Upper lobe of left lung (tissue), 6 donors: ENCODE results near the gene PZP. TPM values are rescaled to one million over a fixed set of nuclear protein-coding genes. Genes with fewer than 3 reads are reported as not detected.

Source experiments
- ATAC-seq, 2 donors: fragments of 200-7000 bp; cut with Tn5 transposase; one replicate each; pipeline ENCODE4 v1.9.1; 2022; ENCODE audit warnings: mild to moderate bottlenecking in 2 of 2, moderate library complexity in 2 of 2; ENCODE audit not compliant: low FRiP score in 2 of 2
- DNase-seq, 2 donors: peaks; one replicate each; pipeline ENCODE4 v3.0.0-alpha.2; 2019 to 2020
- H3K27ac ChIP-seq, 4 donors: fragments of 200-600 bp; sonication (generic); one replicate each; pipeline ENCODE4 v1.5.1; 2016 to 2019
- H3K27me3 ChIP-seq, 4 donors: fragments of 200-600 bp; sonication (generic); one replicate each; pipeline ENCODE4 v1.5.1; 2017 to 2019
- H3K36me3 ChIP-seq, 4 donors: fragments of 200-600 bp; sonication (generic); one replicate each; pipeline ENCODE4 v1.5.1; 2016 to 2019
- H3K4me1 ChIP-seq, 4 donors: fragments of 200-600 bp; sonication (generic); one replicate each; pipeline ENCODE4 v1.5.1; 2018 to 2019
- H3K4me3 ChIP-seq, 4 donors: fragments of 200-600 bp; sonication (generic); one replicate each; pipeline ENCODE4 v1.5.1; 2017 to 2019; ENCODE audit warnings: mild to moderate bottlenecking in 2 of 4, moderate library complexity in 1 of 4
- H3K9me3 ChIP-seq, 4 donors: fragments of 200-600 bp; sonication (generic); one replicate each; pipeline ENCODE4 v1.5.1; 2018 to 2019
- CTCF ChIP-seq, 6 experiments: fragments of 450-650 bp in 4 of 6; fragments of 200-600 bp in 2 of 6; sonication (generic) in 2 of 6; IDR thresholded peaks; one replicate each; pipeline ENCODE4 v1.5.1; 2016 to 2019; ENCODE audit warnings: antibody characterized with exemption in 6 of 6
- EP300 ChIP-seq, 4 donors: sonication (generic); formaldehyde crosslinking; IDR thresholded peaks; one replicate each; pipeline ENCODE4 v1.5.1; 2017; ENCODE audit warnings: antibody characterized with exemption in 4 of 4, control low read depth in 2 of 4
- POLR2A ChIP-seq, 4 donors: fragments of 450-650 bp; IDR thresholded peaks; one replicate each; pipeline ENCODE4 v1.5.1; 2016 to 2017; ENCODE audit warnings: antibody characterized with exemption in 4 of 4, mild to moderate bottlenecking in 2 of 4
- POLR2AphosphoS5 ChIP-seq, 2 donors: sonication (generic); formaldehyde crosslinking; IDR thresholded peaks; one replicate each; pipeline ENCODE4 v1.5.1; 2017; ENCODE audit warnings: antibody characterized with exemption in 2 of 2
- WGBS, 2 donors: methylation state at CpG; one replicate each; pipeline ENCODE4 v1.1.5; 2017 to 2018; 5-methylcytosine and 5-hydroxymethylcytosine counted together
- total RNA-seq, 6 donors: library from RNA; depleted of rRNA in 4 of 6; stranded (reverse); fragments of >200 nt in 4 of 6; gene quantifications; one replicate each; pipeline versions ENCODE4 v1.1.0 to v1.2.1, GENCODE V29; 2016 to 2021
- donor health status: DM: no; HTN: no; CAD: no; lungs with moderate emphysema.
- donor health status: DM: no; HTN: yes; CAD: no; lungs with severe emphysema.

The PZP gene
- total RNA-seq, 6 donors from 2014 or later, result 1.3 to 7.3 (median 2.0) TPM

- Histone ChIP-seq H3K4me3 (no peak overlapping the region), H3K36me3 (no peaks in the 10 kb centered on the region), H3K27me3 (no peaks in the 10 kb centered on the region), H3K9me3 (no peaks in the 10 kb centered on the region), H3K27ac (no peak overlapping the region), H3K4me1 (peaks cover 0 to 6% (median 0%) of the 10 kb centered on the region in 4 donors)
- ATAC-seq (no peak), DNase-seq (no peak)
- TF ChIP-seq POLR2AphosphoS5 (IDR thresholded peaks at IDR 0.05) (no peak), EP300 (IDR thresholded peaks at IDR 0.05) (no peak), CTCF (IDR thresholded peaks at IDR 0.05) (no peak)
Observed at GRCh38 chr12:9252256-9252655, 44.1 kb upstream of the PZP start.

- Histone ChIP-seq H3K36me3 (no peaks in the 10 kb centered on the region), H3K27ac (no peak overlapping the region), H3K9me3 (no peaks in the 10 kb centered on the region), H3K27me3 (no peaks in the 10 kb centered on the region), H3K4me1 (no peaks in the 10 kb centered on the region), H3K4me3 (no peak overlapping the region)
- 58 to 81% methylated on average over 3 of the region's 3 CpGs for WGBS, 2 donors
- ATAC-seq (no peak), DNase-seq (no peak)
- no peak for TF ChIP-seq POLR2A (IDR thresholded peaks at IDR 0.05)
- no peak for TF ChIP-seq EP300 (IDR thresholded peaks at IDR 0.05)
- TF ChIP-seq CTCF (IDR thresholded peaks at IDR 0.05), result no peak
- TF ChIP-seq POLR2AphosphoS5 (IDR thresholded peaks at IDR 0.05), result no peak
Observed at GRCh38 chr12:9248435-9248834, 40.2 kb upstream of the PZP start.

GRCh38 chr12:9244894-9245293 lies 36.7 kb upstream of the PZP start:
- Histone ChIP-seq H3K4me3 (no peak overlapping the region), H3K27me3 (no peaks in the 10 kb centered on the region), H3K27ac (no peak overlapping the region), H3K9me3 (no peaks in the 10 kb centered on the region), H3K4me1 (no peaks in the 10 kb centered on the region), H3K36me3 (no peaks in the 10 kb centered on the region)
- 58 to 67% methylated on average over 6 of the region's 6 CpGs for WGBS, 2 donors
- DNase-seq (no peak), ATAC-seq (no peak)
- TF ChIP-seq POLR2A (IDR thresholded peaks at IDR 0.05), result no peak
- TF ChIP-seq POLR2AphosphoS5 (IDR thresholded peaks at IDR 0.05), result no peak
- no peak for TF ChIP-seq EP300 (IDR thresholded peaks at IDR 0.05)
- no peak for TF ChIP-seq CTCF (IDR thresholded peaks at IDR 0.05)

GRCh38 chr12:9243999-9244649 lies 35.9 kb upstream of the PZP start:
- TF ChIP-seq EP300 (IDR thresholded peaks at IDR 0.05), result no peak
- no peak for TF ChIP-seq POLR2A (IDR thresholded peaks at IDR 0.05)
- TF ChIP-seq POLR2AphosphoS5 (IDR thresholded peaks at IDR 0.05), result no peak
- TF ChIP-seq CTCF (IDR thresholded peaks at IDR 0.05), result no peak
- H3K4me1 ChIP-seq, result no peaks in the 10 kb centered on the region
- H3K9me3 ChIP-seq, result no peaks in the 10 kb centered on the region
- ATAC-seq (no peak), DNase-seq (no peak)
- H3K27me3 ChIP-seq, result no peaks in the 10 kb centered on the region
- H3K27ac ChIP-seq, result peak overlapping the region in 1 of 4 donors; percentile 21
- H3K36me3 ChIP-seq, result no peaks in the 10 kb centered on the region
- WGBS, 2 donors, result 58 to 78% methylated on average over 1 of the region's 1 CpG
- no peak overlapping the region for H3K4me3 ChIP-seq

GRCh38 chr12:9241301-9241700 lies 33.1 kb upstream of the PZP start:
- H3K4me3 ChIP-seq, result peak overlapping the region in 1 of 4 donors; percentile 38
- no peaks in the 10 kb centered on the region for H3K27me3 ChIP-seq
- WGBS, 2 donors, result 83 to 96% methylated on average over 3 of the region's 3 CpGs
- H3K27ac ChIP-seq, result peak overlapping the region in 3 of 4 donors; percentile 60 to 69 (median 64)
- DNase-seq, result no peak
- no peak for TF ChIP-seq POLR2A (IDR thresholded peaks at IDR 0.05)
- no peak for TF ChIP-seq EP300 (IDR thresholded peaks at IDR 0.05)
- no peak for TF ChIP-seq CTCF (IDR thresholded peaks at IDR 0.05)
- TF ChIP-seq POLR2AphosphoS5 (IDR thresholded peaks at IDR 0.05), result no peak
- ATAC-seq, result no peak
- no peaks in the 10 kb centered on the region for H3K9me3 ChIP-seq
- H3K36me3 ChIP-seq, result no peaks in the 10 kb centered on the region
- no peaks in the 10 kb centered on the region for H3K4me1 ChIP-seq
